Suprapubic skin (tissue), 4 donors: Measurements from ENCODE around the gene CD44.

ENCODE experiments used
- CTCF ChIP-seq, 2 donors: fragments of 200-600 bp in 1 of 2; fragments of 450-650 bp in 1 of 2; sonication (generic) in 1 of 2; IDR thresholded peaks; one replicate each; pipeline ENCODE4 v1.5.1; 2016 to 2019; ENCODE audit warnings: antibody characterized with exemption in 2 of 2, mild to moderate bottlenecking in 1 of 2, moderate library complexity in 1 of 2
- EP300 ChIP-seq: sonication (generic); formaldehyde crosslinking; IDR thresholded peaks from one replicate; pipeline ENCODE4 v1.6.1; 2017; ENCODE audit warnings: antibody characterized with exemption
- POLR2A ChIP-seq, 2 donors: fragments of 450-650 bp; IDR thresholded peaks; one replicate each; pipeline ENCODE4 v1.6.1; 2017; ENCODE audit warnings: antibody characterized with exemption in 2 of 2, mild to moderate bottlenecking in 2 of 2, moderate library complexity in 2 of 2
- POLR2AphosphoS5 ChIP-seq, 3 donors: sonication (generic); formaldehyde crosslinking; IDR thresholded peaks; one replicate each; pipeline ENCODE4 v1.6.1; 2017; ENCODE audit warnings: antibody characterized with exemption in 3 of 3

DNA sequence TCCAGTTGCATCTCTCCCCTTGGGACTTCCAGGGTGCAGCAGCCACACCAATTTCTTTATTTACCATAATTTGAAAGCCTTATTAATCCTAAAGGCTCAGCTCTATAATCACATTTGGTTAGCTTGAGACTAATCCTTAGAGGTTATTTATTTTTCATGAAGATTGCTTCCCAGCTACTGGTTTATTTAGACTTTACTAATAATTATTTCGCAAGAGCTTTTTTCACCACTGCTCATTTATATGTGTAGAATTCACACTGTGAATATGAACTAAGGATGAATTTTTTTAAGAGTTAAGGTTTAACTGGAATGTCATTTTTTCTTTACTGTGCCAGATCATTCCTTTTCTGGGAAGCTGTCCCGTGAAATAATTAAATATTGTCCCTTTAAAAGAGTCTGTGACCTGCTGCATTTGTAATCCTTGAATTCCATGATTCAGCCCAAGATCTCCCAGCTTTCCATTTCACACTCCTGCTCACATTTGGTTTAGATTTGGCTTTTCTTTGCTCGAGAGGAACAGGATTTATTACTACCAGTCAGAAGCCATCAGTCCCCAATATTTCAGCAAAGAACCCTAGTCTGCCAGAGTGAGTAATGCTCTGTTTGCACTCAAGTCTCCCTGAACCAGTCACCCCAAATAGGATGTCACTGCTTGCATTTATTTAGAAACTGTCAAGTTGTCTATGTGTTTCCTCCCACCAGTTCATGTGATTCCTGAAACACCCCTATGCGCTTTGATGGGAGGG, 4.4 kb upstream of the CD44 start:
- no peak for TF ChIP-seq POLR2A (IDR thresholded peaks at IDR 0.05)
- no peak for TF ChIP-seq CTCF (IDR thresholded peaks at IDR 0.05)
- no peak for TF ChIP-seq POLR2AphosphoS5 (IDR thresholded peaks at IDR 0.05)
- no peak for TF ChIP-seq EP300
